ENCODE measurements around the gene ALCAM. TPM values are rescaled to one million over a fixed set of nuclear protein-coding genes. Genes with fewer than 3 reads are reported as not detected.

Gene ALCAM
- total RNA-seq, 4 donors from 2014 or later = 16.8 to 62.0 (median 27.5) TPM

DNA sequence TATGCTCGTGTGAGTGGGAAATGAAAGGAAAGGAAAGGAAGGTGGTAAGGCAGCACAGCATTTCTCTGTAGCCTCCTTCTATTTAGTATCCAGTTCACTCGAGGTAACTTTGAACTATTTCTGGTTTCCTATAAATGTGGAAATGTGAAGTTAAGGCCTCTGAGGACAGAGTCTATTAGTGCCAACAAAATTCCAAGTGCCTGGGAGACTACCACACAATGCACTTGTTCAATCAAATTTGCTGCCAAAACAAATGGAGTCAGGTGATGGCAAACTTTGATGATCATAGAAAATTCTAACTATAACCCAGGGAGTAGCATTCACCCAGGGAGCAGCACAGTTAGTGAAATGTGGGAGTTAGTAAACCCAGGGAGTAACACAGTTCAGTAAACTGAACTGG lies 155.1 kb downstream of the ALCAM start:
- H3K27ac ChIP-seq = no peak overlapping the region
- TF ChIP-seq EP300 (IDR thresholded peaks at IDR 0.05) (no peak), POLR2A (IDR thresholded peaks at IDR 0.05) (no peak), POLR2AphosphoS5 (IDR thresholded peaks at IDR 0.05) (no peak)
- TF ChIP-seq, protein P1, sequence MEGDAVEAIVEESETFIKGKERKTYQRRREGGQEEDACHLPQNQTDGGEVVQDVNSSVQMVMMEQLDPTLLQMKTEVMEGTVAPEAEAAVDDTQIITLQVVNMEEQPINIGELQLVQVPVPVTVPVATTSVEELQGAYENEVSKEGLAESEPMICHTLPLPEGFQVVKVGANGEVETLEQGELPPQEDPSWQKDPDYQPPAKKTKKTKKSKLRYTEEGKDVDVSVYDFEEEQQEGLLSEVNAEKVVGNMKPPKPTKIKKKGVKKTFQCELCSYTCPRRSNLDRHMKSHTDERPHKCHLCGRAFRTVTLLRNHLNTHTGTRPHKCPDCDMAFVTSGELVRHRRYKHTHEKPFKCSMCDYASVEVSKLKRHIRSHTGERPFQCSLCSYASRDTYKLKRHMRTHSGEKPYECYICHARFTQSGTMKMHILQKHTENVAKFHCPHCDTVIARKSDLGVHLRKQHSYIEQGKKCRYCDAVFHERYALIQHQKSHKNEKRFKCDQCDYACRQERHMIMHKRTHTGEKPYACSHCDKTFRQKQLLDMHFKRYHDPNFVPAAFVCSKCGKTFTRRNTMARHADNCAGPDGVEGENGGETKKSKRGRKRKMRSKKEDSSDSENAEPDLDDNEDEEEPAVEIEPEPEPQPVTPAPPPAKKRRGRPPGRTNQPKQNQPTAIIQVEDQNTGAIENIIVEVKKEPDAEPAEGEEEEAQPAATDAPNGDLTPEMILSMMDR (IDR thresholded peaks at IDR 0.05) = no peak
- H3K36me3 ChIP-seq = peaks cover 0 to 5% of the 10 kb centered on the region in 2 donors
- no peaks in the 10 kb centered on the region for H3K27me3 ChIP-seq
- H3K4me3 ChIP-seq = no peak overlapping the region
- ATAC-seq = no peak
- H3K4me1 ChIP-seq = no peaks in the 10 kb centered on the region
- H3K9me3 ChIP-seq = no peaks in the 10 kb centered on the region
- WGBS, 2 donors (ENCODE audit: low coverage in 1 of 2) = 51 to 83% methylated on average over 2 of the region's 2 CpGs

DNA sequence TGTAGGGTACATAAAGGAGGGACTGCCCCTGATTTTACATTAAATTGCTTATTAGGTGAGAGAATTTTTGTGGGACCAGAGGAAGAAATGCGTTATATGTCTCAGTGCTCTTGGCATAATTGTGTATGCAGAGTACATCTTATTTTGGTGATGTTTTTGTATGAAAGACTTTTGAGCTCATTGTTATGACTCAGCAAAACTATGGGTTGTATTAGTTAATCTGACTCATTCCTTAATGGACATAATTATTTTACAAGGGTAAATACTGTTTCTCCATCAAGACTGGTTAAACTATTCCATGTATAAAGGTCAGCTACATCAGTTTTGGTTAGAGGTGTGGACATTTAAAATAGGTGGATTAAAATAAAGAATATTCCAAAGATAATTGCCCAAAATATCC lies 156.8 kb downstream of the ALCAM start:
- peaks cover 0 to 5% of the 10 kb centered on the region in 2 donors for H3K36me3 ChIP-seq
- no peak for ATAC-seq
- H3K9me3 ChIP-seq = no peaks in the 10 kb centered on the region
- no peak overlapping the region for H3K27ac ChIP-seq
- H3K4me1 ChIP-seq = no peaks in the 10 kb centered on the region
- WGBS, 2 donors (ENCODE audit: low coverage in 1 of 2) = 92 to 100% methylated on average over 1 of the region's 1 CpG
- H3K27me3 ChIP-seq = no peaks in the 10 kb centered on the region
- TF ChIP-seq EP300 (IDR thresholded peaks at IDR 0.05) (no peak), POLR2AphosphoS5 (IDR thresholded peaks at IDR 0.05) (no peak), POLR2A (IDR thresholded peaks at IDR 0.05) (no peak)
- TF ChIP-seq, protein P1 (IDR thresholded peaks at IDR 0.05) = no peak
- H3K4me3 ChIP-seq = no peak overlapping the region

GRCh38 chr3:105525531-105525930 lies 158.8 kb downstream of the ALCAM start:
- TF ChIP-seq EP300 (IDR thresholded peaks at IDR 0.05) (no peak), POLR2A (IDR thresholded peaks at IDR 0.05) (no peak), POLR2AphosphoS5 (IDR thresholded peaks at IDR 0.05) (no peak)
- TF ChIP-seq, protein P1 (IDR thresholded peaks at IDR 0.05) = no peak
- 69 to 74% methylated on average over 3 to 4 of the region's 4 CpGs for WGBS, 2 donors (ENCODE audit: low coverage in 1 of 2)
- H3K4me1 ChIP-seq = no peaks in the 10 kb centered on the region
- H3K9me3 ChIP-seq = no peaks in the 10 kb centered on the region
- no peak for ATAC-seq
- no peak overlapping the region for H3K4me3 ChIP-seq
- no peak overlapping the region for H3K27ac ChIP-seq
- H3K27me3 ChIP-seq = no peaks in the 10 kb centered on the region
- peaks cover 0 to 5% of the 10 kb centered on the region in 2 donors for H3K36me3 ChIP-seq

DNA sequence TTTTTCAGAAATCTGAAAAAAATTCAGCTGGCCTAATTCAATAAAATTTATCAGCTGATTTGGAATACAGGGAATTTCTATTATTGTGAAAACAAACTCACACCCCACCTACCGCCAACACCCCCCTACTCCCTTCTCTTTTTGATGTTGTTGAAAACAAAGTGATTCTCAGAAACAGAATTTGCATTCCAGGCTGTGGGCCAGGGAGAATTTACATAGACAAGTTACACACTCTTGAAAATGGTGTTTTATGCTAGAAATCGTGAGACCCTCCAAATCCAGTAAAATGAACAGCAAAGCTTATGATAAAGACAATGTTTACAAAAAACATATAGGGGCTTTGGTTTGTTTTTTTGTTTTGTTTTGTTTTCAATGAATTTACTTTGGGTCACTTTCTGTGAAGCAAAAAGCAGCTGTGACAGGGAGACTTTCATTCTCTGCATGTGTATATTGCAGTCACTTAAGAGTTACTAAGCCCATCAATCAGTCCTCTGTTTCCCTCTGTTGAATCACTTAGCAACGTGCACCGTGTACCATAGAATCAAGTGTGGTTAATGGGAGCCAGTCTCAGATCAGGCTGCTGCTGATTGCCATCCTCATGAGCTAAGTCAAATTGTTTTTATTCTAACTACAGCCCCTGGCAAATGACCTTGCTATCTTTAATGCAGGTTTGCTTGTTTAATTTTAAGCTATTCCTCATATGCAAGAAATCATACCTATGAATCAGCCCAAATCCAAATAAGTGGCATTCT lies 159.8 kb downstream of the ALCAM start:
- Histone ChIP-seq H3K4me1 (no peaks in the 10 kb centered on the region), H3K9me3 (no peaks in the 10 kb centered on the region), H3K36me3 (peaks cover 0 to 5% of the 10 kb centered on the region in 2 donors), H3K27me3 (no peaks in the 10 kb centered on the region), H3K4me3 (no peak overlapping the region), H3K27ac (no peak overlapping the region)
- no peak for ATAC-seq
- WGBS, 2 donors (ENCODE audit: low coverage in 1 of 2) = 62 to 66% methylated on average over 4 of the region's 4 CpGs
- TF ChIP-seq, protein P1 (IDR thresholded peaks at IDR 0.05) = no peak
- TF ChIP-seq POLR2A (IDR thresholded peaks at IDR 0.05) = no peak
- no peak for TF ChIP-seq EP300 (IDR thresholded peaks at IDR 0.05)
- no peak for TF ChIP-seq POLR2AphosphoS5 (IDR thresholded peaks at IDR 0.05)

DNA sequence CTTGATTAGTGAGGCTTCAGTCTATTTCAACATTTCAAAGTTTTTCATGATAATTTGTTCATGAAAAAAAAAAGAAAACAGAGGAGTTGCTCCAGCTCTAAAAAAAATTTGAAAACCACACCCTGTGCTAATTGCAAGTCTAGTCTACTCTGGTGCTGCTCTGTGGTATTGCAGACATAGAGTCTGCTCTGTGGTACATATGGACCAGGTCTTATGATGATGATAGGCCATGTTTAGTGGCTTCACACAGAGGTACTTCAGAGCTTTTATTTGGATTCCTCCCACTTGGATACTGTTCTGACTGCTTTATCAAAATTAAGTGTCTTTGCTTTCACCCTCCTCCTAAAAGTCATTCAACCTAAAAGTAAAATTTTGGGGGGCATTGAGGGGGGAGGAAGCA lies 160.8 kb downstream of the ALCAM start:
- TF ChIP-seq, protein P1 (IDR thresholded peaks at IDR 0.05) = no peak
- ATAC-seq = no peak
- Histone ChIP-seq H3K4me3 (no peak overlapping the region), H3K36me3 (peaks cover 0 to 5% of the 10 kb centered on the region in 2 donors), H3K4me1 (no peaks in the 10 kb centered on the region), H3K27me3 (no peaks in the 10 kb centered on the region), H3K9me3 (no peaks in the 10 kb centered on the region), H3K27ac (no peak overlapping the region)
